Astrocyte (in vitro differentiated cells and primary cell): ENCODE results near the gene FUZ. TPM values are rescaled to one million over a fixed set of nuclear protein-coding genes. Genes with fewer than 3 reads are reported as not detected.

Experiments
- DNase-seq: peaks from one replicate; pipeline ENCODE4 v3.0.0-alpha.2; 2010; ENCODE audit warnings: low read depth
- FAIRE-seq: peaks from 2 replicates; lab custom pipeline; 2011; peaks lifted over from hg19 to GRCh38; lab: Jason Lieb, UNC
- H2AFZ ChIP-seq: 2 replicates; pipeline ENCODE4 v1.6.0; 2012; ENCODE audit warnings: low read depth, low read length, inconsistent platforms
- H3K27ac ChIP-seq: 2 replicates; pipeline ENCODE4 v1.5.1; 2011; ENCODE audit warnings: low read depth, low read length, inconsistent platforms
- H3K27me3 ChIP-seq: 2 replicates; pipeline ENCODE4 v1.6.0; 2011; ENCODE audit warnings: low read length, inconsistent platforms; ENCODE audit not compliant: insufficient read depth
- H3K36me3 ChIP-seq: 2 replicates; pipeline ENCODE4 v1.5.1; 2011; ENCODE audit warnings: low read length, inconsistent platforms; ENCODE audit not compliant: insufficient read depth
- H3K4me1 ChIP-seq: 2 replicates; pipeline ENCODE4 v1.5.1; 2011; ENCODE audit warnings: low read length, inconsistent platforms; ENCODE audit not compliant: insufficient read depth
- H3K4me2 ChIP-seq: 2 replicates; pipeline ENCODE4 v1.6.0; 2012; ENCODE audit warnings: low read length, inconsistent platforms
- H3K4me3 ChIP-seq: 2 replicates; pipeline ENCODE4 v1.5.1; 2011; ENCODE audit warnings: low read depth, mild to moderate bottlenecking, low read length, inconsistent platforms; ENCODE audit not compliant: insufficient read depth
- H3K79me2 ChIP-seq: 2 replicates; pipeline ENCODE4 v1.6.0; 2012; ENCODE audit warnings: mild to moderate bottlenecking, low read length, inconsistent platforms; ENCODE audit not compliant: insufficient read depth
- H3K9ac ChIP-seq: 2 replicates; pipeline ENCODE4 v1.6.0; 2012; ENCODE audit warnings: mild to moderate bottlenecking, low read length, inconsistent platforms
- H3K9me3 ChIP-seq: 2 replicates; pipeline ENCODE4 v1.5.1; 2012; ENCODE audit warnings: low read depth, mild to moderate bottlenecking, low read length, inconsistent platforms; ENCODE audit not compliant: insufficient read depth
- H4K20me1 ChIP-seq: 2 replicates; pipeline ENCODE4 v1.6.0; 2012; ENCODE audit warnings: low read length, inconsistent platforms; ENCODE audit not compliant: insufficient read depth
- H3K27ac Mint-ChIP-seq: one replicate; pipeline ENCODE4 v1.8.0; 2021; ENCODE audit warnings: mild to moderate bottlenecking, mixed read lengths; ENCODE audit not compliant: unreplicated experiment
- H3K27me3 Mint-ChIP-seq: one replicate; pipeline ENCODE4 v1.8.0; 2021; ENCODE audit warnings: low read depth, mixed read lengths; ENCODE audit not compliant: unreplicated experiment
- H3K36me3 Mint-ChIP-seq: one replicate; pipeline ENCODE4 v1.8.0; 2021; ENCODE audit warnings: low read depth, mixed read lengths; ENCODE audit not compliant: unreplicated experiment
- H3K4me1 Mint-ChIP-seq: one replicate; pipeline ENCODE4 v1.8.0; 2021; ENCODE audit warnings: low read depth, mixed read lengths; ENCODE audit not compliant: unreplicated experiment
- H3K4me3 Mint-ChIP-seq: one replicate; pipeline ENCODE4 v1.8.0; 2021; ENCODE audit warnings: mild to moderate bottlenecking, moderate library complexity, mixed read lengths; ENCODE audit not compliant: unreplicated experiment
- H3K9me3 Mint-ChIP-seq: one replicate; pipeline ENCODE4 v1.8.0; 2021; ENCODE audit warnings: mild to moderate bottlenecking, mixed read lengths; ENCODE audit not compliant: unreplicated experiment
- CTCF ChIP-seq: IDR thresholded peaks from 2 replicates; pipeline ENCODE4 v1.5.1; 2011; ENCODE audit warnings: low read depth, mild to moderate bottlenecking, inconsistent platforms, low read length, moderate library complexity; ENCODE audit not compliant: insufficient read depth
- EZH2 ChIP-seq: IDR thresholded peaks from 2 replicates; pipeline ENCODE4 v1.6.1; 2012; ENCODE audit warnings: mild to moderate bottlenecking, low read length, inconsistent platforms; ENCODE audit not compliant: insufficient read depth
- total RNA-seq: library from RNA; stranded (reverse); gene quantifications from 2 replicates; pipeline ENCODE4 v1.2.1, GENCODE V29; 2021

The FUZ gene
- total RNA-seq, 1 donor from 2014 or later: 9.8 TPM

- H3K4me3 Mint-ChIP-seq: peak overlapping the region; percentile 60
- peaks cover 5% of the 10 kb centered on the region for H3K36me3 Mint-ChIP-seq
- H3K9me3 Mint-ChIP-seq: peaks cover 2% of the 10 kb centered on the region
- no peak for FAIRE-seq
- Histone ChIP-seq H3K4me1 (peaks cover 47% of the 10 kb centered on the region), H3K4me2 (no peak overlapping the region), H3K27ac (no peak overlapping the region), H3K9ac (no peak overlapping the region), H3K36me3 (no peaks in the 10 kb centered on the region), H2AFZ (no peak overlapping the region), H3K27me3 (no peaks in the 10 kb centered on the region), H3K79me2 (peaks cover 54% of the 10 kb centered on the region), H3K9me3 (no peaks in the 10 kb centered on the region), H3K4me3 (no peak overlapping the region), H4K20me1 (peaks cover 85% of the 10 kb centered on the region)
- H3K27ac Mint-ChIP-seq: peak overlapping the region; percentile 87
- H3K4me1 Mint-ChIP-seq: peaks cover 19% of the 10 kb centered on the region
- no peaks in the 10 kb centered on the region for H3K27me3 Mint-ChIP-seq
- TF ChIP-seq CTCF (no peak), EZH2 (no peak)
- no peak for DNase-seq
Measured at GRCh38 chr19:49855676-49856573, 42.8 kb upstream of the FUZ start.

DNA sequence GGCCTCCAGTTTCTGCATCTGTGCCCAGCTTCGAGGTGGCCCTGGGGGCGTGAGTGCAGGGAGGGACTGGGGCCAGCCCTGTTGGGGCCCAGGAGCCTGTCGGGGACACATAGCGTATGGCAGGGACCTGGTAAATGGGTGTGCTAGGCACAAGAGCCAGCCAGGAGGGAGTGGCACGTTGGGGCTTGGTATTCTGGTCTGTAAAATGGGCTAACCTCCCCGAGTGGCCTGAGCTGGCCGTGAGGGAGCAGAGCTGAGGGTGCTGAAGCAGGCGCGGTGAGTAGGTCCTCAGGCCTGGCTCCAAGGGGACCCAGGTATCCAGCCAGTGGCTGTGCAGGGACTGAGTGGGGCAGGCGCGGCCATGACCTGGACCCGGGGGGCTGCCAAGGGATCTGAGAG lies 42.2 kb upstream of the FUZ start:
- no peak overlapping the region for H3K4me2 ChIP-seq
- no peak for TF ChIP-seq EZH2
- no peak for TF ChIP-seq CTCF
- no peaks in the 10 kb centered on the region for H3K27me3 ChIP-seq
- H3K9ac ChIP-seq: no peak overlapping the region
- H3K27ac ChIP-seq: no peak overlapping the region
- FAIRE-seq: no peak
- peaks cover 80% of the 10 kb centered on the region for H4K20me1 ChIP-seq
- H3K27me3 Mint-ChIP-seq: no peaks in the 10 kb centered on the region
- no peaks in the 10 kb centered on the region for H3K9me3 ChIP-seq
- peak overlapping the region; percentile 87 for H3K27ac Mint-ChIP-seq
- peaks cover 2% of the 10 kb centered on the region for H3K9me3 Mint-ChIP-seq
- no peaks in the 10 kb centered on the region for H3K36me3 ChIP-seq
- H3K4me3 Mint-ChIP-seq: no peak overlapping the region
- DNase-seq: no peak
- peaks cover 48% of the 10 kb centered on the region for H3K79me2 ChIP-seq
- no peak overlapping the region for H3K4me3 ChIP-seq
- peaks cover 5% of the 10 kb centered on the region for H3K36me3 Mint-ChIP-seq
- peaks cover 19% of the 10 kb centered on the region for H3K4me1 Mint-ChIP-seq
- peaks cover 41% of the 10 kb centered on the region for H3K4me1 ChIP-seq
- no peak overlapping the region for H2AFZ ChIP-seq
